Measurements from ENCODE around the gene STXBP5L.

The STXBP5L gene

GRCh38 chr3:121414924-121415323 lies 506.9 kb downstream of the STXBP5L start:
- CTCF ChIA-PET, result interaction anchor here (0.8 kb wide), 1 partner anchor 13 kb away, joined by 3 read pairs; no protein-coding TSS in a partner anchor
- WGBS (ENCODE audit: insufficient coverage), result 80% methylated on average over 1 of the region's 2 CpGs

GRCh38 chr3:121418182-121418581 lies 510.2 kb downstream of the STXBP5L start:
- Histone ChIP-seq H3K27ac (ENCODE audit: insufficient read depth in 1 of 2, low read depth in 1 of 2, low read length in 2 of 2, poor library complexity in 1 of 2, severe bottlenecking in 2 of 2) (no peak overlapping the region), H3K36me3 (ENCODE audit: control insufficient read depth in 4 of 4, insufficient read depth in 4 of 4, low read length in 3 of 4) (no peaks in the 10 kb centered on the region), H3K27me3 (replicated peaks in 2 of 5; ENCODE audit: control insufficient read depth in 4 of 5, insufficient read depth in 5 of 5, low read length in 4 of 5) (no peaks in the 10 kb centered on the region), H3K4me3 (ENCODE audit: control insufficient read depth in 1 of 7, extremely low read depth in 1 of 7, insufficient read depth in 4 of 7, low read depth in 2 of 7, low read length in 6 of 7) (no peak overlapping the region), H3K9me3 (ENCODE audit: control extremely low read depth in 1 of 5, control insufficient read depth in 4 of 5, insufficient read depth in 2 of 5, low read depth in 1 of 5, low read length in 4 of 5) (no peaks in the 10 kb centered on the region), H3K4me1 (ENCODE audit: control extremely low read depth in 1 of 4, control insufficient read depth in 4 of 4, insufficient read depth in 4 of 4, low read length in 3 of 4) (no peaks in the 10 kb centered on the region)
- 100% methylated on average over 6 of the region's 6 CpGs for WGBS (ENCODE audit: insufficient coverage)
- ChIA-PET CTCF (no interaction called here), POLR2A (no interaction called here)
- no peak for DNase-seq

More at GRCh38 chr3:121414924-121415323, 506.9 kb downstream of the STXBP5L start:
- Histone ChIP-seq H3K36me3 (ENCODE audit: control insufficient read depth in 4 of 4, insufficient read depth in 4 of 4, low read length in 3 of 4) (no peaks in the 10 kb centered on the region), H3K27me3 (replicated peaks in 2 of 5; ENCODE audit: control insufficient read depth in 4 of 5, insufficient read depth in 5 of 5, low read length in 4 of 5) (no peaks in the 10 kb centered on the region), H3K27ac (ENCODE audit: insufficient read depth in 1 of 2, low read depth in 1 of 2, low read length in 2 of 2, poor library complexity in 1 of 2, severe bottlenecking in 2 of 2) (no peak overlapping the region), H3K4me1 (ENCODE audit: control extremely low read depth in 1 of 4, control insufficient read depth in 4 of 4, insufficient read depth in 4 of 4, low read length in 3 of 4) (no peaks in the 10 kb centered on the region), H3K4me3 (ENCODE audit: control insufficient read depth in 1 of 7, extremely low read depth in 1 of 7, insufficient read depth in 4 of 7, low read depth in 2 of 7, low read length in 6 of 7) (no peak overlapping the region), H3K9me3 (ENCODE audit: control extremely low read depth in 1 of 5, control insufficient read depth in 4 of 5, insufficient read depth in 2 of 5, low read depth in 1 of 5, low read length in 4 of 5) (no peaks in the 10 kb centered on the region)
- DNase-seq, result no peak
- POLR2A ChIA-PET, result no interaction called here

GRCh38 chr3:121424549-121424948 lies 516.5 kb downstream of the STXBP5L start:
- CTCF ChIA-PET, result no interaction called here
- H3K27ac ChIP-seq (ENCODE audit: insufficient read depth in 1 of 2, low read depth in 1 of 2, low read length in 2 of 2, poor library complexity in 1 of 2, severe bottlenecking in 2 of 2), result no peak overlapping the region
- H3K27me3 ChIP-seq (replicated peaks in 2 of 5; ENCODE audit: control insufficient read depth in 4 of 5, insufficient read depth in 5 of 5, low read length in 4 of 5), result no peaks in the 10 kb centered on the region
- no peak overlapping the region for H3K4me3 ChIP-seq (ENCODE audit: control insufficient read depth in 1 of 7, extremely low read depth in 1 of 7, insufficient read depth in 4 of 7, low read depth in 2 of 7, low read length in 6 of 7)
- H3K4me1 ChIP-seq (ENCODE audit: control extremely low read depth in 1 of 4, control insufficient read depth in 4 of 4, insufficient read depth in 4 of 4, low read length in 3 of 4), result no peaks in the 10 kb centered on the region
- POLR2A ChIA-PET, result no interaction called here
- no peak for DNase-seq
- H3K36me3 ChIP-seq (ENCODE audit: control insufficient read depth in 4 of 4, insufficient read depth in 4 of 4, low read length in 3 of 4), result peaks cover 0 to 12% (median 2%) of the 10 kb centered on the region in 4 experiments
- no peaks in the 10 kb centered on the region for H3K9me3 ChIP-seq (ENCODE audit: control extremely low read depth in 1 of 5, control insufficient read depth in 4 of 5, insufficient read depth in 2 of 5, low read depth in 1 of 5, low read length in 4 of 5)

GRCh38 chr3:121430664-121431215 lies 522.7 kb downstream of the STXBP5L start:
- no peak for DNase-seq
- Histone ChIP-seq H3K36me3 (ENCODE audit: control insufficient read depth in 4 of 4, insufficient read depth in 4 of 4, low read length in 3 of 4) (peaks cover 0 to 44% (median 8%) of the 10 kb centered on the region in 4 experiments), H3K27me3 (replicated peaks in 2 of 5; ENCODE audit: control insufficient read depth in 4 of 5, insufficient read depth in 5 of 5, low read length in 4 of 5) (no peaks in the 10 kb centered on the region), H3K9me3 (ENCODE audit: control extremely low read depth in 1 of 5, control insufficient read depth in 4 of 5, insufficient read depth in 2 of 5, low read depth in 1 of 5, low read length in 4 of 5) (no peaks in the 10 kb centered on the region), H3K4me3 (ENCODE audit: control insufficient read depth in 1 of 7, extremely low read depth in 1 of 7, insufficient read depth in 4 of 7, low read depth in 2 of 7, low read length in 6 of 7) (no peak overlapping the region), H3K4me1 (ENCODE audit: control extremely low read depth in 1 of 4, control insufficient read depth in 4 of 4, insufficient read depth in 4 of 4, low read length in 3 of 4) (peaks cover 0 to 7% (median 0%) of the 10 kb centered on the region in 4 experiments), H3K27ac (ENCODE audit: insufficient read depth in 1 of 2, low read depth in 1 of 2, low read length in 2 of 2, poor library complexity in 1 of 2, severe bottlenecking in 2 of 2) (no peak overlapping the region)
- ChIA-PET CTCF (interaction anchor here (1.4 kb wide), 1 partner anchor 116 kb away, joined by 3 read pairs; no protein-coding TSS in a partner anchor), POLR2A (no interaction called here)

- DNase-seq, result peak; percentile 62 to 86 (median 82)
- CTCF ChIA-PET, result no interaction called here
- Histone ChIP-seq H3K36me3 (ENCODE audit: control insufficient read depth in 4 of 4, insufficient read depth in 4 of 4, low read length in 3 of 4) (peaks cover 0 to 54% (median 12%) of the 10 kb centered on the region in 4 experiments), H3K4me3 (ENCODE audit: control insufficient read depth in 1 of 7, extremely low read depth in 1 of 7, insufficient read depth in 4 of 7, low read depth in 2 of 7, low read length in 6 of 7) (peak overlapping the region in 5 of 7 experiments; percentile 9 to 73 (median 48)), H3K4me1 (ENCODE audit: control extremely low read depth in 1 of 4, control insufficient read depth in 4 of 4, insufficient read depth in 4 of 4, low read length in 3 of 4) (peaks cover 0 to 7% (median 0%) of the 10 kb centered on the region in 4 experiments), H3K27ac (ENCODE audit: insufficient read depth in 1 of 2, low read depth in 1 of 2, low read length in 2 of 2, poor library complexity in 1 of 2, severe bottlenecking in 2 of 2) (peak overlapping the region in 1 of 2 experiments; percentile 46), H3K27me3 (replicated peaks in 2 of 5; ENCODE audit: control insufficient read depth in 4 of 5, insufficient read depth in 5 of 5, low read length in 4 of 5) (no peaks in the 10 kb centered on the region), H3K9me3 (ENCODE audit: control extremely low read depth in 1 of 5, control insufficient read depth in 4 of 5, insufficient read depth in 2 of 5, low read depth in 1 of 5, low read length in 4 of 5) (no peaks in the 10 kb centered on the region)
- POLR2A ChIA-PET, result no interaction called here
- no CpG with 5 or more reads among the region's 5 CpGs for WGBS (ENCODE audit: insufficient coverage)
These were observed 523.9 kb downstream of the STXBP5L start for GRCh38 chr3:121431726-121432517.

- DNase-seq, result no peak
- peaks cover 0 to 7% (median 0%) of the 10 kb centered on the region in 4 experiments for H3K4me1 ChIP-seq (ENCODE audit: control extremely low read depth in 1 of 4, control insufficient read depth in 4 of 4, insufficient read depth in 4 of 4, low read length in 3 of 4)
- ChIA-PET POLR2A (interaction anchor here (0.6 kb wide), 1 partner anchor 951 kb away, joined by 4 read pairs; no protein-coding TSS in a partner anchor), CTCF (no interaction called here)
- no peak overlapping the region for H3K27ac ChIP-seq (ENCODE audit: insufficient read depth in 1 of 2, low read depth in 1 of 2, low read length in 2 of 2, poor library complexity in 1 of 2, severe bottlenecking in 2 of 2)
- peaks cover 2 to 46% (median 9%) of the 10 kb centered on the region in 4 experiments for H3K36me3 ChIP-seq (ENCODE audit: control insufficient read depth in 4 of 4, insufficient read depth in 4 of 4, low read length in 3 of 4)
- H3K9me3 ChIP-seq (ENCODE audit: control extremely low read depth in 1 of 5, control insufficient read depth in 4 of 5, insufficient read depth in 2 of 5, low read depth in 1 of 5, low read length in 4 of 5), result no peaks in the 10 kb centered on the region
- H3K27me3 ChIP-seq (replicated peaks in 2 of 5; ENCODE audit: control insufficient read depth in 4 of 5, insufficient read depth in 5 of 5, low read length in 4 of 5), result no peaks in the 10 kb centered on the region
- no peak overlapping the region for H3K4me3 ChIP-seq (ENCODE audit: control insufficient read depth in 1 of 7, extremely low read depth in 1 of 7, insufficient read depth in 4 of 7, low read depth in 2 of 7, low read length in 6 of 7)
- no CpG with 5 or more reads among the region's 2 CpGs for WGBS (ENCODE audit: insufficient coverage)
These were observed 528.1 kb downstream of the STXBP5L start for GRCh38 chr3:121436074-121436473.

GRCh38 chr3:121436641-121437040 lies 528.6 kb downstream of the STXBP5L start:
- Histone ChIP-seq H3K27ac (ENCODE audit: insufficient read depth in 1 of 2, low read depth in 1 of 2, low read length in 2 of 2, poor library complexity in 1 of 2, severe bottlenecking in 2 of 2) (no peak overlapping the region), H3K4me1 (ENCODE audit: control extremely low read depth in 1 of 4, control insufficient read depth in 4 of 4, insufficient read depth in 4 of 4, low read length in 3 of 4) (peaks cover 0 to 7% (median 0%) of the 10 kb centered on the region in 4 experiments), H3K27me3 (replicated peaks in 2 of 5; ENCODE audit: control insufficient read depth in 4 of 5, insufficient read depth in 5 of 5, low read length in 4 of 5) (no peaks in the 10 kb centered on the region), H3K4me3 (ENCODE audit: control insufficient read depth in 1 of 7, extremely low read depth in 1 of 7, insufficient read depth in 4 of 7, low read depth in 2 of 7, low read length in 6 of 7) (no peak overlapping the region), H3K9me3 (ENCODE audit: control extremely low read depth in 1 of 5, control insufficient read depth in 4 of 5, insufficient read depth in 2 of 5, low read depth in 1 of 5, low read length in 4 of 5) (no peaks in the 10 kb centered on the region), H3K36me3 (ENCODE audit: control insufficient read depth in 4 of 4, insufficient read depth in 4 of 4, low read length in 3 of 4) (peaks cover 2 to 43% (median 11%) of the 10 kb centered on the region in 4 experiments)
- WGBS (ENCODE audit: insufficient coverage), result no CpG with 5 or more reads among the region's 3 CpGs
- DNase-seq, result no peak
- ChIA-PET POLR2A (no interaction called here), CTCF (no interaction called here)
